Activated CD8-positive, alpha-beta memory T cell treated with anti-CD3 and anti-CD28 coated beads for 1 hour (primary cell): ENCODE measurements around the gene ARHGEF7.
A peak's percentile ranks its signal among the peaks of the same experiment; 100 is the strongest.
"Not testable (repeated sequence)": the region's sequence is repeated elsewhere in the genome, so short reads cannot be mapped to it uniquely, and the experiment has no call there.

Experiments used
- DNase-seq, 2 donors: peaks; one replicate each; pipeline ENCODE4 v3.0.0-alpha.2; 2020; ENCODE audit warnings: low read depth in 1 of 2; ENCODE audit errors: extremely low read depth in 1 of 2

Gene ARHGEF7

GRCh38 chr13:111187960-111188541, 72.9 kb downstream of the ARHGEF7 start:
- no peak for DNase-seq

- peak; percentile 28 to 38 for DNase-seq
These were observed 74.0 kb downstream of the ARHGEF7 start for GRCh38 chr13:111189064-111189505.

GRCh38 chr13:111189516-111189915, 74.4 kb downstream of the ARHGEF7 start:
- DNase-seq = not testable (repeated sequence)

- not testable (repeated sequence) for DNase-seq
These were observed 78.1 kb downstream of the ARHGEF7 start for GRCh38 chr13:111193223-111193622.

- not testable (repeated sequence) for DNase-seq
These were observed 79.5 kb downstream of the ARHGEF7 start for GRCh38 chr13:111194651-111195050.

GRCh38 chr13:111198732-111199378, 83.7 kb downstream of the ARHGEF7 start:
- DNase-seq = not testable (repeated sequence)

GRCh38 chr13:111201304-111201940, 86.3 kb downstream of the ARHGEF7 start:
- no peak for DNase-seq

GRCh38 chr13:111202156-111202621, 87.1 kb downstream of the ARHGEF7 start:
- no peak for DNase-seq

- no peak for DNase-seq
These were observed 87.6 kb downstream of the ARHGEF7 start for GRCh38 chr13:111202745-111203144.

- DNase-seq = no peak
These were observed 88.8 kb downstream of the ARHGEF7 start for GRCh38 chr13:111203736-111204389.

GRCh38 chr13:111204438-111205177, 89.5 kb downstream of the ARHGEF7 start:
- DNase-seq = no peak

- no peak for DNase-seq
These were observed 91.0 kb downstream of the ARHGEF7 start for GRCh38 chr13:111206148-111206547.

- no peak for DNase-seq
These were observed 94.5 kb downstream of the ARHGEF7 start for GRCh38 chr13:111209613-111210012.

- no peak for DNase-seq
These were observed 95.0 kb downstream of the ARHGEF7 start for GRCh38 chr13:111210091-111210490.

- DNase-seq = no peak
These were observed 95.7 kb downstream of the ARHGEF7 start for GRCh38 chr13:111210544-111211469.

- DNase-seq = no peak
These were observed 96.8 kb downstream of the ARHGEF7 start for GRCh38 chr13:111211789-111212516.

GRCh38 chr13:111212517-111212873, 97.4 kb downstream of the ARHGEF7 start:
- no peak for DNase-seq

- no peak for DNase-seq
These were observed 99.0 kb downstream of the ARHGEF7 start for GRCh38 chr13:111213964-111214726.
